CD4-positive, alpha-beta T cell treated with Interleukin-12 subunit alpha and Interleukin-12 subunit beta, for 1 hour (primary cell): Measurements from ENCODE around the gene SLFN5.
"Not testable (repeated sequence)": the region's sequence is repeated elsewhere in the genome, so short reads cannot be mapped to it uniquely, and the experiment has no call there.

Experiments used
- DNase-seq: peaks from one replicate; pipeline ENCODE4 v3.0.0-alpha.2; 2020

SLFN5 gene

GRCh38 chr17:35242805-35243560, at the start of gene SLFN5:
SLFN5 (plus strand) TSS chr17:35243072; CDS start chr17:35258691, 15,619 bp downstream.
- DNase-seq = peak; percentile 95

- not testable (repeated sequence) for DNase-seq
Measured at GRCh38 chr17:35194001-35194400, 48.9 kb upstream of the SLFN5 start, which contains the start of gene SLC35G3. SLC35G3 (minus strand) TSS chr17:35194393; CDS start chr17:35194307, 86 bp downstream.

GRCh38 chr17:35195062-35195461, 47.8 kb upstream of the SLFN5 start:
- not testable (repeated sequence) for DNase-seq

- not testable (repeated sequence) for DNase-seq
Measured at GRCh38 chr17:35202582-35202981, 40.3 kb upstream of the SLFN5 start.

- DNase-seq = peak; percentile 45
Measured at GRCh38 chr17:35210741-35211140, 32.1 kb upstream of the SLFN5 start.

- DNase-seq = no peak
Measured at GRCh38 chr17:35212668-35213067, 30.2 kb upstream of the SLFN5 start.

GRCh38 chr17:35213412-35213940, 29.4 kb upstream of the SLFN5 start:
- no peak for DNase-seq

- DNase-seq = peak; percentile 85
Measured at GRCh38 chr17:35214192-35214591, 28.7 kb upstream of the SLFN5 start.

GRCh38 chr17:35214631-35215273, 28.1 kb upstream of the SLFN5 start:
- peak; percentile 50 for DNase-seq

- no peak for DNase-seq
Measured at GRCh38 chr17:35217107-35217506, 25.8 kb upstream of the SLFN5 start.

GRCh38 chr17:35218915-35219314, 24.0 kb upstream of the SLFN5 start:
- DNase-seq = peak; percentile 23

- no peak for DNase-seq
Measured at GRCh38 chr17:35222452-35222851, 20.4 kb upstream of the SLFN5 start.

- no peak for DNase-seq
Measured at GRCh38 chr17:35224436-35224835, 18.4 kb upstream of the SLFN5 start.

GRCh38 chr17:35227546-35227945, 15.3 kb upstream of the SLFN5 start:
- DNase-seq = no peak

GRCh38 chr17:35229638-35230037, 13.2 kb upstream of the SLFN5 start:
- DNase-seq = no peak

GRCh38 chr17:35234315-35234714, 8.6 kb upstream of the SLFN5 start:
- DNase-seq = not testable (repeated sequence)

- no peak for DNase-seq
Measured at GRCh38 chr17:35235289-35235688, 7.6 kb upstream of the SLFN5 start.

- no peak for DNase-seq
Measured at GRCh38 chr17:35235917-35236316, 7.0 kb upstream of the SLFN5 start.

- DNase-seq = no peak
Measured at GRCh38 chr17:35236821-35237220, 6.1 kb upstream of the SLFN5 start.

- DNase-seq = peak; percentile 24
Measured at GRCh38 chr17:35238821-35239220, 4.1 kb upstream of the SLFN5 start.

- no peak for DNase-seq
Measured at GRCh38 chr17:35239823-35240222, 3.0 kb upstream of the SLFN5 start.

- DNase-seq = no peak
Measured at GRCh38 chr17:35240861-35241260, 2.0 kb upstream of the SLFN5 start.

- peak; percentile 27 for DNase-seq
Measured at GRCh38 chr17:35241520-35241919, 1.4 kb upstream of the SLFN5 start.
